HG02973 (cell line): ENCODE results near the gene NEU2.

ENCODE experiments used
- ATAC-seq: cut with Tn5 transposase; IDR thresholded peaks from one replicate; pipeline ENCODE4 v1.9.1; 2021; ENCODE audit warnings: moderate library complexity; ENCODE audit not compliant: unreplicated experiment

Gene NEU2

DNA sequence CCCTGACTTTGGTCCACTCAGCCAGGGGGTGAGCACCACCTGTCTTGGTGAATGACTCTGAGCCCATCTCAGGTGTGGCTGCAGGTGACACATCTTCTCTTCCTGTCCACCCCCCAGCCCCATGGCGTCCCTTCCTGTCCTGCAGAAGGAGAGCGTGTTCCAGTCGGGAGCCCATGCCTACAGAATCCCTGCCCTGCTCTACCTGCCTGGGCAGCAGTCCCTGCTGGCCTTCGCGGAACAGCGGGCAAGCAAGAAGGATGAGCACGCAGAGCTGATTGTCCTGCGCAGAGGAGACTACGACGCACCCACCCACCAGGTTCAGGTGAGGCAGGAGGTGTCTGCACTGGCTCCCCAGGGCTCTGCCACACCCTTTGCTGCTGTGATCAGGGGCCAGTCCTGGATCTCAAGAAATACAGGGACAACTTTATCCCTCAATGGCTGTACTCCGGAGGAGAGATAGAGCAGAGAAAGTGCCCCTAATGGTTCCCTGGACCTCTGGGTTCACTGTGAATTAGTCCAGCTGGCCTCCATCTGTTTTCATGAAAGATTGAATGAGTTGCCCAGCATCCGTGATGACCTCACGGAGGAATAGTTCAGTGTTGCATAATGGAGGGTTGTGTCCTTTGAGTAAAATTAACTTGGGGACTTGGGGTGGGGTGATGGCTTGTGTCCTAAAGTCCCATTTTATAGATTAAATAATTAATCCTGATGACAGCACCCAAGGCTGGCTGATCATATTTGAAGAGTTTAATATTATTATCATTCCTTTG, at the start of gene NEU2:
Gene NEU2, plus strand, starts transcription at position 122 of the 770 bp plus-strand sequence. Its CDS starts 0 bp downstream, at position 122.
- ATAC-seq, result no peak

- no peak for ATAC-seq
Observed at GRCh38 chr2:232982926-232983668, 49.4 kb upstream of the NEU2 start.

- no peak for ATAC-seq
Observed at GRCh38 chr2:232983669-232984140, 48.8 kb upstream of the NEU2 start.

DNA sequence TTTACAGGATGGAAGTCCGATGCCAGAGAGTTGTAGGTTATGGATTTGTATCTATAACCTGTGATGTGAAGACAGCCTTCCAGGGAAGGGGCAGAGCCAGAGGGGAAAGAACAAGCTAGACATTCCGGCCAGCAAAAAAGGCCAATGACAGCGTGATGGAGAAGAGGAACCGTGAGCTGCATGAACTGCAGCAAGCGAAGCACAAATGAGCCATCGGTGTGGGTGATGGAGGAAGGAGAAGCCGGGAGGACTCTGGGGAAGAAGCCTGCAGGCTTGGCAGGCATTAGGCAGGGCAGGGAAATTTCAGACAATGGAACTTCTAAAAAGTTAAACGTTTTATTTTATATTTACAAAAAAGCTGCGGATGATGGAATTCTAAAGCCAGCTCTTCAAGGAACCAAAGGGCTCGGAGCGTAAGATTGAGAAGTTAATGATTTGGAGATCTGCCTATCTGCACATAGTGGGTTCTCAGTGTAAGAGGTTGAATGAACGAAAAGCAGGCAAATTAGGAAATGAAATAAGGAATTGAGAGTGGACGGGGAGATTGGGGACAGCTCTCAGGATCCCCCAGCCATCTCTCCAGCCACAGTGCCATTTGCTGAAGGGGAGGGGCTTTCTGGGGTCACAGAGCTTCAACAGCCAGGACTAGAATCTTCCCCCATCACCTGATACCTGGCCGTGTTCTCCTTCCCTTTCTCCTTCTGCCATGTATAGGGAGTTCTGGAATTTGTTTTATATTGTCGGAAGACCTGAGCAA, 47.8 kb upstream of the NEU2 start:
- no peak for ATAC-seq

DNA sequence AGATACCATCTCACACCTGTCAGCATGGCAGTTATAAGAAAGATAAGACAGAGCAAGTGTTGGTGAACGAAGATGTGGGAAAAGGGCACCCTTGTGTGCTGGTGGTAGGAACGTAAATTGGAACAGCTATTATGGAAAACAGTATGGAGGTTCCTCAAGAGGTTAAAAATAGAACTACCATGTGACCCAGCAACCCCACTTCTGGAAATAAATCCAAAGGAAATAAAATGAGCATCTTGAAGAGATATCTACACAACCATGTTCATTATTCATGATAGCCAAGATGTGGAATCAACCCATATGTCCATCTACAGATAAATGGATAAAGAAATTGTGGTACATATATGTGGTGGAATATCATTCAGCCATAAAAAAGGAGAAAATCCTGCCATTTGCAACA, 46.3 kb upstream of the NEU2 start:
- ATAC-seq, result no peak

DNA sequence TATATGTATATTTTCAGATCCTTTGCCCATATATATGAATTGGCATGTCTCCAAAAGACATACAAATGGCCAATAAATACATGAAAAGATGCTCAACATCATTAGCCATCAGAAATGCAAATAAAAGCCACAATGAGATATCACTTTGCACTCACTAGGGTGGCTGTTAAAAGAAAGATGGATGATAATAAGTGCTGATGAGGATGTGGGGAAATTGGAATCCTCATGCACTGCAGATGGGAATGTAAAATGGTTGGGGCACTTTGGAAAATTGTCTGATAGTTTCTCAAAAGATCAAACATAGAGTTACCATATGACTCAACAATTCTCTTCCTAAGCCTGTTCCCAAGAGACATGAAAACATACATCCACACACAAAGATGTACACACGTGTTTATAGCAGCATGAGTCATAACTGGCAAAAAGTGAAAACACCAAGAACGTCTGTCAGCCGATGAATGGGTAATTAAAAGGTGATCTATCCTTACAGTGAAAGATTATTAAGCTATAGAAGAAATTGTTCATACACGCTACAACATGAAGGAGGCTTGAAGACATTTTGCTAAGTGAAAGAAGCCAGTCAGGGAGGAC, 39.1 kb upstream of the NEU2 start:
- ATAC-seq, result no peak

DNA sequence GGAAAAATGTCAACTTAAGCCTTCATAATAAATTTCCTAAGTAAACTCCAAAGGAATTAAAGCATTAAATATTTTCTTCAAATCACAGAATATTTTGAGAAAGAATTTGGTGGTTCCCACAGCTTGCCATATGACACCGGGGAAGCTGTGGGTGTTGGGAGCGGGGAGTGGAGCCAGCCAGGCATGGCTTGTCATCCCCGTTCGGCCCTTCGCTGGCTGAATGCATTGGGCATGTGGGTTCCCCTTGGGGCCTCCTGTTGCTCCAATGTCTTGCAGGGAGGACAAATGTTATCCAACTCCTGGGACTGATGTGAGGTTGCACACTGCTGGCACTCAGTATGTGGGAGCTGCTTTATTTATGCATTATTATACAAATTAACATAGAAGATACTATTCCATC, 38.0 kb upstream of the NEU2 start:
- no peak for ATAC-seq

- no peak for ATAC-seq
Observed at GRCh38 chr2:232997749-232998665, 34.5 kb upstream of the NEU2 start.

GRCh38 chr2:232998666-232998985, 33.8 kb upstream of the NEU2 start:
- ATAC-seq, result no peak

DNA sequence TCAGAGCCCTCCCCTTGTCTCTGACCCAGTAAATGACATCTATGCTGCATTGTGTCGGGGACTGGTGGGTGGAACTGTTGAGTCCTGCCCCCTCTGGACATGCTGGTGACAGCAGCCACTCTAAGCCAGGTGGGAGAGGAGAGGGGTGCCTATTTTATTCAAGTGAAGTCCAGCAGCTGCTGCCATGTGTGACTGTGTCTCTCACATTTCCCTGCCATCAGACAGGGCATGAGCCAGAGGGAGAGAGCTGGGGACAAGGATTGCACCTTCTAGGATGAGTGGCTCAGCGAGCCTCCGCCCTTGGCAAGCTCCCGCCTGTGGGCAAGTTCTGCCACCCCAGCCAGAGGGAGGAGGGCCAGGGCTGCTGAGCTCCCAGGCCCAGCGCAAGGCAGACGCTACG, 33.1 kb upstream of the NEU2 start:
- no peak for ATAC-seq

DNA sequence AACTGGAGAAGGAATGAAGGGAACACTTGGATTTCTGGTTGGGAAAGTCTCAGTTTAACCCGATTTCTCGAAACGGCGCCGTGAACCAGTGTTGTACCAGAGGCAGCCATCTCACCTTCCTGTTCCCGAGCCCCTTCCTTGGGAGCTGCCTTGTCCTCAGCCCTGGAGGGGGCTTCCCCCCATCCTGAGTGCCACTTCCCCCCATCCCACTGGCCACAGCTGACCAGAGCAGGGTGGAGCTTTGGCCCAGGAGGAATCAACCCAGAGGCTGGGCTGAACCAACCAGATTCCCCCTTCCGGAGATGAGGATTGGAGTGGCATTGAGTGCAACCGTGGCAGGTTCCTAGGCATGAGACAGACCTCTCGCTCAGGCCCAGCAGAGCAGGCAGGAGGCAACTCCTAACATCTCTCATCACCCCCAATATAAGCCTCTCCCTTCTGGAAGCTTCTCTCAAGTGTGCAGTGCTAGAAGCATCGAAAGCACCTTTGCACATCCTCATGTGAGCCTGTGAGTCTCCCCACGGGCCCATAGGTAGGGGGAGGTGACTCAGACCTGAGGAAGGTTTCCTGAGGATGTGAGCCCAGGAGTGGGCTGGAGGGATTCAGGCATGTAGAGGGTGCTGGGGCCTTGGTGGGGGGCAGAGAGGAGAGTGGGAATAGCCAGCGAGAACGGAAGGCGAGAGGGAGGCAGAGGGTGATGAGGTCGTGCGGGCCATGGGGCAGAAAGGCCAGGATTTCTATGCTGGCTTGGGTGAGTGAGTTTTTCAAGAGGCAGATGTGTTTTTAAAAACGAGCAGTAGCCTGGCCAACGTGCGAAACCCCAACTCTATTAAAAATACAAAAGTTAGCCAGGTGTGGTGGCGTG, 31.4 kb upstream of the NEU2 start:
- ATAC-seq, result no peak

DNA sequence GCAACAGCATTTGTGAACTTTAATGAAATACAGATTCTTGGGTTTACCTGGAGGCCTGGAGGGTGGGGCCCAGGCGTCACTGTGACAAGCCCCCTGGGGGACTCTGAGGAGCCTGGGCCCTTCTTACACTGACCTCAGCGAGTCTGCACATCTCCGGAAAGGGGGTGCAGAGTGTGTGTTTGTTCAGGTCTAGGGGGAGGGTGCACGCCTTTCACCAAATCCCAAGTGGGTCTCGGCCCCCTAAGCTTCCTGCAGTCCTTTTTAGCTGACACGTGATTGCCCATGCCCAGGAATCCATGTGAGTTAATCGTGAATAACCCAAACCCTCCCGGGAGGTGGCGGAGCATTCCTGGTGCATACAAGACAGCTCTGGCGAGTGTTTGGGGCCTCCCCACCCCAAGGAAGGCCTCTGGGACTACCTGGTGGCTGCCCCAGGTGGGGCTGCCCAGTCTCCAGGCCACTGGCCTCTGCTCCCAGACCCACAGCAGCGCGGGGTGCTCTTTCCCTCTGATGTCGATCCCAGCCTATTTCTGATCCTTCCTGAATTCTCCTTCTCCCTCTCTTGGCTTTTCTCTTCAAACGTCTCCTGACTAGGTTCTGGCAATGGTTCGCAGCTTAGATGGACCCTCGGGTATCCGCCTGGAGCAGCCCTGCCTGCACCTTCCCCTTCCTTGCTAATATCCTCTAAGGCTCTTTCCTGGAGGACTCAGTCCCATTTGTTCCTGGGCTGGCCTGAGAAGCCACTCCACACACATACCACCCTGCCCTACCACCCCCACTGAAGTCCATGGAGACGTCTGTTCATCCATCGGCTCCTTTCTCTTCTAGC, 29.4 kb upstream of the NEU2 start:
- ATAC-seq, result no peak

DNA sequence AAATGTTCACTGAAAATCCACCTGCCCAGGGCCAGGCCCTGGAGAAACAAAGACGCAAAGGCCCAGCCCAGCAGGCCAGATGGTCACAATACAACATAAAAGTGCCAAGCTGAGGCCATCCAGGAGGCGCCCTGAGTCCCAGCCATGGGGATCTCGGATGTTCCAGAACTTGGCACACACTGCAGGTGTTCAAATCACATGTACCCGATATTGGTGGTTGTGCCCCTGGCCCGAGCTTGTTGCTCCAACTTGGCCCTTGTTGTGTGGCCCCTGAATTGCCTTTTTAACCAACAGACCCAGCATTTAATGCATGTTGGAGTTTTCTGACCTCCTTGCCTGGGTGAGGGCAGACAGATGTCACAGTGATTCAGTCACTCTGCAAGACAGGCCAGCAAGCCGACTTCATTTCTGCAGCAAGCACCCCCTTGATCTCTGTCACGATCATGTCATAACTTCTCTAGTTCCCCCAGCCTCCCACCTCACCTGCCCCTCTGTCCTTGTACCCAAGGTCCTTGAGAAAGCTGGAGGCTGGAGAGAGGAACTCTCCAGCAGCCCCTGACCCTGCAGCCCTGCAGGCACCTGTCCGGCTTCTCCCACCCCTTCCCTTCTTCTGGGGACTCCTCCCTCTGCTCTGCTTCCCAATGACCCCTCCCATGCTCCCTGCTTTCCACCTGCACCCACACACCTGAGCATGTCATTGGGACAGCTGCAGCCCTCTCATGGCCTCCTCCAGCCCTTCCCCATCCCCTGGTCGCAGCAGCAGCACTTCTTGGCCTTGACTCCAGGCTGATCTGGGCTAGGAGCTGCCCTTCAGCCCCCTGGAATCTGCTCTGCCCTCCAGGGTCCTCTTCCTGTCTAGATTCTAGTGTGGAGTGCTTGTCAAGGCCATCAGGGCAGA, 28.6 kb upstream of the NEU2 start:
- ATAC-seq, result no peak

- ATAC-seq, result no peak
Observed at GRCh38 chr2:233005096-233005495, 27.4 kb upstream of the NEU2 start.

DNA sequence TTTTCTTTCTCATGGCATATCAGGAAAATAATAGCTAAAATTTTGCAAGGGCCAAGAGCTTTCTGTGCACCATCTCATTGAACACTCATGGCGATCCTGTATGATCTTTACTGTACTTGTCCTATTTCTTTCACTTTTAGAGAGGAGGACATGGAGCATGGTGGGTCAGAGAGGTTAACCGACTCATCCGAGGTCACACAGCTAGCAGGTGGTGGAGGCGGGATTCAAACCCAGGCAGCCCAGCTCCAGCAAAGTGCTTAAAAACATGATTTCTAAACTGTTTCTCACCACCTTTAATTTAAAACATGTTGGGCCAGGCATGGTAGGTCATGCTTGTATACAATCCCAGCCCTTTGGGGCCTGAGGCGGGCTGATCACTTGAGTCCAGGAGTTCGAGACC, 25.8 kb upstream of the NEU2 start:
- ATAC-seq, result no peak

DNA sequence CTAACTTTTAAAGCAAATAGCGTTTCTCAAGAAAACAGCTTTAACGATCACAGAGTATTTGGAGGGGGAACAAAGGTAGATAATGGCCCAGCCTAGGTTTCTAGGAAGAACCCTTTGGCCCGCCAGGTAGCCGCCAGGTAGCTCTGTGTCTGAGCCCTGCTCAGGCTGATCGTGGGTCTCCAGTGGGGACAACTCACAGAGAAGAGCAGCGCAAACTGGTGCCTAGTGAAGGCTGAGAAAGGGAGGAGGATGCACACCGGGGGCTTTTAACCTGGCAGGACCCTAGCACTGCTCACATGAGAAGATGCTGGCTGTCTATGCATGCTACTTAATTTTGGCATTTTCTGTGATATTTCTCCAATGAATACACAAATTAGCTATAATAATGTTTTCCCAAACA, 25.2 kb upstream of the NEU2 start:
- no peak for ATAC-seq

DNA sequence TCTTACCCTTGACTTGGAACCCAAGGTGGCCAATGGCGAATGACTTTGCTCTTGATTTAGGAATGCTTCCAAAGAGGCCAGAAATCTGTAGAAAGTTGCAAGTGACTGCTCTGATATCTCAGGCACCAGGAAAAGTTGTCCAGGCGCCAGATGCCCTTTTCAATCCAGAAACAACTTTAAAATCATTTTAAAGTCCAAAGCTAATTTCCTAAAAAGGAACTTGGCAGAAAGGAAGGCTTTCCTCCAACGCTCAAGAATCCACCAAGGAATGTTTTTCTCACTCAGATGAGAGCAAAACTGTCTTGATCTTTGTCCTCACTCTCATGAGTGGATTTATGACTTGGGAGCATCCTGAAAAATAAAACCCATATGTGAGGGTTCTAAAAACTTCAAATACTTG, 24.7 kb upstream of the NEU2 start:
- no peak for ATAC-seq

- ATAC-seq, result no peak
Observed at GRCh38 chr2:233009661-233010060, 22.8 kb upstream of the NEU2 start.
